NCI-H1417 treated with DMSO at 0.1 percent for 48 hours (cell line): ENCODE measurements around the gene GRHPR.

Source experiments
- DNase-seq: peaks from one replicate; lab custom pipeline; 2025; lab: John Stamatoyannopoulos, UW

GRHPR gene

GRCh38 chr9:37398464-37399025 lies 24.0 kb upstream of the GRHPR start:
- DNase-seq: no peak

GRCh38 chr9:37399336-37399735 lies 23.2 kb upstream of the GRHPR start:
- DNase-seq: no peak

- DNase-seq: no peak
Measured at GRCh38 chr9:37404590-37404989, 17.9 kb upstream of the GRHPR start.

DNA sequence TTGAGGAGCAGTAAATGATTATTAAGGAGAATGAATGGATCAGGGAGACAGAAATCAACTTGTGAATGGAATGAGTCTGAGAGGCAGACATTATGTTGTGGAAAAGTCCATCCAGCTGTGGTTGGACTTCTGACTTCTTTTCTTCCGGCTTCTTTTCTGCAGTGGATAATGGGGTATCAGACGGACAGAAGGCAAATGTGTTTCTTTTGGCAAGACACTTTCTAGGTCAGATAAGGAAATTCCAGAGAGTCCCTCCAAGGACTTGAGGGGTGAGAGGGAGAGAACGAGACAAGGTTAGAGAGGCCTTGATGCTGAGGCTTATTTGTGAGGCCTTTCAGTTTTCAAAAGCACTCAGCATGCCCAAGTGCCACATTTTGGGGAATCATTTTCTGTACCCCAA lies 17.1 kb upstream of the GRHPR start:
- DNase-seq: no peak

- DNase-seq: no peak
Measured at GRCh38 chr9:37405764-37406380, 16.6 kb upstream of the GRHPR start.

GRCh38 chr9:37406603-37407401 lies 15.7 kb upstream of the GRHPR start:
- no peak for DNase-seq

DNA sequence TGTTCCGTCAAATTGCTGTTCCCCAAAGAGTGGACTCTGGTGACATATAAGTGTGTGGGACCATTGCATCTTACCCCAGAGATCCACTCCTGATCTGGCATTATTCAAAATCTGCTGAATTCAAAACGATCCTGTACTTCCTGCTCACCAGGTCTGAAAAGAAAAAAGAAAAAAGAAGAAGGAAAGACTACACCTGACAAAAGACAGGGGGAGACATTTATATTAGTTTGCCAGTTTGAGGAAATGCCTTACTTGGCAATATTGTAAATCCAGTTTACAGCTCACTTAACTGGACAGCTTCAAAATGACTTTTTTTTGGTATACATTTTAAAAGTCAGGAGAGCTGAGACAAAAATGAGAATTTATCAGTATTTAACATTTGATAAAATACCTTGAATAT lies 15.0 kb upstream of the GRHPR start:
- no peak for DNase-seq

GRCh38 chr9:37408933-37409710 lies 13.4 kb upstream of the GRHPR start:
- no peak for DNase-seq

GRCh38 chr9:37410354-37410861 lies 12.1 kb upstream of the GRHPR start:
- no peak for DNase-seq

- no peak for DNase-seq
Measured at GRCh38 chr9:37410969-37411785, 11.3 kb upstream of the GRHPR start.

GRCh38 chr9:37412431-37413151 lies 9.9 kb upstream of the GRHPR start:
- no peak for DNase-seq

GRCh38 chr9:37413311-37413710 lies 9.2 kb upstream of the GRHPR start:
- DNase-seq: no peak

GRCh38 chr9:37414503-37414943 lies 8.0 kb upstream of the GRHPR start:
- no peak for DNase-seq

GRCh38 chr9:37415011-37415719 lies 7.3 kb upstream of the GRHPR start:
- no peak for DNase-seq

DNA sequence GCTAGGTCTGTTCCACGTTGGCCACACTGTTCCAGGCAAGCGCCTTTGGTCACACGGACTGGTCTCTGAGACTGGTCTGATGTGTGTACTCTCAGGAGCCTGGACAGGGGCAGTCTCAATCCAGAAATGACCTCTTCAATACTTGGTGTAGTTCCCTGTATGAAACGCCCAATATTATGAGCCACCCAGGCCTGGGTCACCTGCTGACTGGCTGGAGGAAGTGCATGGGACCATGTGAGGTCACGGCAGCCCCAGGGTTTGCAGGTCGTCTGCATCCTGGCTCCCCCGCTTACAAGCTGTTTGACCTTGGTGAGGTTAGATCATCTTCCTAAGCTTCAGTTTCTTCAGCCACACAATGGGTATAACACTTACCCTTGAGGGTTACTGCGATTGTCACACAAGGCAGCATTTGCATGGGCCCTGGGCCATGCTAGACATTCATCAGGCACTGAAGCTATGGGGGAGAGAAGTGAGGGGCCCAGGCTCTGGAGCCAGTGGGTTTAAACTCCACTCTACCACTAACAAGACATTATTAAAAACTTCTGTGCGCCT lies 5.2 kb upstream of the GRHPR start:
- no peak for DNase-seq

- DNase-seq: no peak
Measured at GRCh38 chr9:37417857-37418618, 4.5 kb upstream of the GRHPR start.

DNA sequence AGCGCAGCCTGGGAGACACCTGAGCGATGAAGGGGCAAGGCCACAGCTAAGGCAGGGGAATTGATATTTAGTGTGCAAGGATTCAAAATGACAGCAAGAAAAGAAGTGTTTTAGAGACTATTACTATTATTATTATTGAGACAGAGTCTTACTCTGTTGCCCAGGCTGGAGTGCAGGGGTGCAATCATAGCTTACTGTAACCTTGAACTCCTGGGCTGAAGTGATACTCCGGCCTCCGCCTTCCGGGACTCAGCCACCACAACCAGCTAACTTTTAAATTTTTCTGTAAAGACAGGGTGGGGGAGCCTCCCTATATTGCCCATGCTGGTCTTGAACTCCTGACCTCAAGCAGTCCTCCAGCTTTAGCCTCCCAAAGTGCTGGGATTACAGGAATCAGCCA lies 3.3 kb upstream of the GRHPR start:
- DNase-seq: no peak

DNA sequence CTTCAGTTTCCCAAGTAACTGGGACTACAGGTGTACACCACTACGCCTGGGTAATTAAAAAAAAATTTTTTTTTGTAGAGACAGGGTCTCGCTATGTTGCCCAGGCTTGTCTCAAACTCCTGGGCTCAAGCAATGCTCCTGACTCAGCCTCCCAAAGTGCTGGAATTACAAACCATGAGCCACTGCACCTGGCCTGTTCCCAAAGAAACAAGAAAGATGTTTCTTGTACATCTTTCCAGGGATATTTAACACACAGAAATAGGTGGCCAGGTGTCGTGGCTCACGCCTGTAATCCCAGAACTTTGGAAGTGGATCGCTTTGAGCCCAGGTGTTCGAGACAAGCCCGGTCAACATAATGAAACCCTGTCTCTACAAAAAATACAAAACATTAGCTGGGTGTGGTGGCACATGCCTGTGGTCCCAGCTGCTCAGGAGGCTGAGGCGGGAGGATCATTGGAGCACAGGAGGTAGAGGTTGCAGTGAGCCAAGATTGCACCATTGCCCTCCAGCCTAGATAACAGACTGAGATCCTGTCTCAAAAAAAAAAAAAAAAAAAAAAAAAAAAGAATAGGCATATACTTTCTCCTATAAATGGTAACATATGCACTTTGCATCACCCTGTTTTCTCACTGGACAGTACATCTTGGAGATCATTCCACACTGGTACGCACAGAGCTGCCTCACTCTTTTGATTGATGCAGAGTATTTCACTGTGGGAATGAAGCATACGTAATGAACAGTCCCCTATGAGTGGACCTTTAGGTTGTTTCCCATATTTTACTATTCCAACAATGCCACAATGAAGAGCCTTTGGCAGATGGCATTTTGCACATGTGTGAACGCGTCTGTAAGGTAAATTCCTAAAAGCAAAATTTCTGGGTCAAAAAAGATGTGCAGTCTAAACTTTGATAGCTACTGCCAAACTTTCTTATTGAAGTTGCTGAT lies 2.0 kb upstream of the GRHPR start:
- DNase-seq: no peak
